ENCODE data around the gene SLC30A10.

DNA sequence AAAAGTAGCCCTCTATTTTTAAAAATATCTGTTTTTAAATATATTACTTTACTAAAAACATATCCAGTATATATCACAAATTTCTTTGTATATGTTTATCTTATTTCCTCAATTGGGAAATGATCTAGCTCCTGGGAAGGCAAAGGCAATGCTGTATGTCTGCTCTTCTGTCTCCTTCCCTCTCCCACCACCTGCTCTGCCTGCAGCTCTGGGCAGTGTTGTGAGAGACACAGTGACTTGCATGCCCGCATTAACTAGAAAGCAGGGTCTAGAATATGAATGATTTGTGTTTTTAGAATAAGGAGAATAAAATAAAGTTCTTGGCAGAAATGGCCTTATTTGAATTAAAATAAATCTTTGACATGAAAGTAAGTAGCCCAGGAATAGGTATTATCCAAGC is 11.1 kb downstream of the SLC30A10 start:
- TF ChIP-seq, protein P1, sequence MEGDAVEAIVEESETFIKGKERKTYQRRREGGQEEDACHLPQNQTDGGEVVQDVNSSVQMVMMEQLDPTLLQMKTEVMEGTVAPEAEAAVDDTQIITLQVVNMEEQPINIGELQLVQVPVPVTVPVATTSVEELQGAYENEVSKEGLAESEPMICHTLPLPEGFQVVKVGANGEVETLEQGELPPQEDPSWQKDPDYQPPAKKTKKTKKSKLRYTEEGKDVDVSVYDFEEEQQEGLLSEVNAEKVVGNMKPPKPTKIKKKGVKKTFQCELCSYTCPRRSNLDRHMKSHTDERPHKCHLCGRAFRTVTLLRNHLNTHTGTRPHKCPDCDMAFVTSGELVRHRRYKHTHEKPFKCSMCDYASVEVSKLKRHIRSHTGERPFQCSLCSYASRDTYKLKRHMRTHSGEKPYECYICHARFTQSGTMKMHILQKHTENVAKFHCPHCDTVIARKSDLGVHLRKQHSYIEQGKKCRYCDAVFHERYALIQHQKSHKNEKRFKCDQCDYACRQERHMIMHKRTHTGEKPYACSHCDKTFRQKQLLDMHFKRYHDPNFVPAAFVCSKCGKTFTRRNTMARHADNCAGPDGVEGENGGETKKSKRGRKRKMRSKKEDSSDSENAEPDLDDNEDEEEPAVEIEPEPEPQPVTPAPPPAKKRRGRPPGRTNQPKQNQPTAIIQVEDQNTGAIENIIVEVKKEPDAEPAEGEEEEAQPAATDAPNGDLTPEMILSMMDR (IDR thresholded peaks at IDR 0.05), result no peak
- TF ChIP-seq POLR2A (IDR thresholded peaks at IDR 0.05), result no peak
